IPS-18c (cell line): ENCODE measurements around the gene CES2.

Experiments
- H3K4me3 ChIP-seq: 2 replicates; pipeline ENCODE4 v1.7.0; 2013; ENCODE audit warnings: low read depth, mild to moderate bottlenecking, low read length, moderate library complexity; ENCODE audit not compliant: insufficient read depth
- H3K9me3 ChIP-seq: one replicate; pipeline ENCODE4 v1.6.1; 2013; ENCODE audit warnings: mild to moderate bottlenecking, low read length, moderate library complexity; ENCODE audit not compliant: control insufficient read depth, insufficient read depth

CES2 gene

DNA sequence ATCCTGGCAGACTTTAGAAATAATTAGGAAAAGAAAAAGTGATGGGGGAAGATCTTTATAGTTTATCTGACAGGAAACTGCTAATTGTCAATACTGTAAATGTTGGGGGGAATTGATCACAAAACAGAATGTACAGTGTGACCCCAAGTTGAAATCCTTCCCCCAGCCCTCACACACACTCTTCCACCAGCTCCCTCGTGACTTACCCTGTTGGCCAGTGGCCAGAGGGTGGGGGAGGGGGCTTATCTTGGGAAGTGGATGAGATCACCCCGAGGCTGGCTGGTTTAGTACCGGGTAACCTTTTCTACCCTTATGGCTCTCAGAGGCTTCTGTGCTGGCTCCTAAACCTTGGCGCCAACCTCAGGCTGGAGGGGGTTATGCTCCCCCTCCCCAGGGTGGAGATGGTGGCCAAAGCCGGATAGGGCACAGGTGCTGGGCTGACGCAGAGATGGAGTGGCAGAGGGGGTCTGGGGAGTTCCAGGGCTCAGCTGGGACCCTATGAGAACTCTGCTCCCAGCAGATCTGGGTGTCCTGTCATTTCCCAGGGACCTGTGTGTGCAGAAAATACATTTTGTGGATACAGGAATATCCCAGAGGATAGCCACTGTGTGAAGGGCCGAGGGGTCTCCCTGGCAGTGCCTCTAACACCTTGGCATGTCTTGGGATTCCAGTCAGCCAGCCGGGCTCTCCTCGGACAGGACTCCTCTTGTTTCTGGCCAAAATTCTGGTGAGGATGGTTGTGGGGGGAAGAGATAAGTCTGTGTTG lies 35.2 kb upstream of the CES2 start:
- H3K4me3 ChIP-seq = no peak overlapping the region
- H3K9me3 ChIP-seq = peaks cover 3% of the 10 kb centered on the region

GRCh38 chr16:66900721-66901441 lies 34.4 kb upstream of the CES2 start:
- Histone ChIP-seq H3K9me3 (peaks cover 2% of the 10 kb centered on the region), H3K4me3 (no peak overlapping the region)

GRCh38 chr16:66901626-66902025 lies 33.7 kb upstream of the CES2 start:
- Histone ChIP-seq H3K4me3 (no peak overlapping the region), H3K9me3 (no peaks in the 10 kb centered on the region)

GRCh38 chr16:66902648-66903543 lies 32.4 kb upstream of the CES2 start:
- Histone ChIP-seq H3K4me3 (no peak overlapping the region), H3K9me3 (no peaks in the 10 kb centered on the region)

GRCh38 chr16:66903544-66904427 lies 31.5 kb upstream of the CES2 start:
- Histone ChIP-seq H3K4me3 (no peak overlapping the region), H3K9me3 (no peaks in the 10 kb centered on the region)

GRCh38 chr16:66904428-66904845 lies 30.9 kb upstream of the CES2 start:
- Histone ChIP-seq H3K9me3 (no peaks in the 10 kb centered on the region), H3K4me3 (no peak overlapping the region)

- no peak overlapping the region; the same call in 1 of the 2 replicates for H3K4me3 ChIP-seq
- no peaks in the 10 kb centered on the region for H3K9me3 ChIP-seq
These were observed 30.3 kb upstream of the CES2 start for GRCh38 chr16:66904846-66905632.

- Histone ChIP-seq H3K9me3 (no peaks in the 10 kb centered on the region), H3K4me3 (no peak overlapping the region; the same call in 1 of the 2 replicates)
These were observed 29.4 kb upstream of the CES2 start for GRCh38 chr16:66905633-66906539.

DNA sequence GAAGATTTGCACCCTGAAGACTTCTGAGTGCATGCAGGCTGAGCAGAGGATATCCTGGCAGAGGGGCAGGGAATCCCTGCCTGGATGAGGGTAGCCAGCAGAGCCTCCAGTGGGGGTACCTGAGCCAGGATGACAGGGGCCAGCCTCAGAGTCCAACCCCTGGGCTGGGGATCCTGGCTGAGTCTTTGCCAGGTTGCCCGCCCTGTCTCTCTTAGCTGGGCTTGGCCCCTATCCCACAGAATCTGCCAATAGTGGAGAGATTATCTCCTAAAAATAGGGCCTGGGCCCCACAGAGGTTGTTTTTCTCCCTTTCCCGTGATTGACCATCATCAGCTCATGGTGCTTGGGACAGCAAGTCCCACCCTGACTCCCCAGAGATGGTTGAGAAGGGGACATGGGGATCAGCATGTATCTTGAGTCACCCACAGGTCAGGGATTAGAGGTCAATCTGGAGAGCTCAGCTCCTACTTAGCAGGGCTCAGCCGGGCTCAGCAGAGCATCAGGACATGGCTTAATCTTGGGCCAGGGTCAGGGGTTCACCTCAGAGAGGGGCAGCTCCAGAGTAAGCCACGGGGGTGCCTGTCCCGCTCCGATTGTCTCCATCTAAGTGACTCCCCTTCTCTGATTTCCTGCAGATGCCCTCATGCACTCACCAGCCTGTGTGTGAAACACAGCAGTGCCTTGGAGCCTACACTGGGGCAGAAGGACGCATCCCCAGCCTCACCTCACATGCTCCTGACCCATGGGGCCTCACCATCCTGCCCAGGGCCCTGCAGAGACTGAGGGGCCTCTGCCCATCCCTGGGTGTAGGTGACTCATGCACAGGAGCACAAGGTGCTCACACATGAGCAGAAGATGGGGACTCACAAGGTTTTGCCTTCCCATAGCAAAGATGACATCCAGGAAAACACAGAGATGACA lies 28.1 kb upstream of the CES2 start:
- Histone ChIP-seq H3K9me3 (no peaks in the 10 kb centered on the region), H3K4me3 (no peak overlapping the region)

DNA sequence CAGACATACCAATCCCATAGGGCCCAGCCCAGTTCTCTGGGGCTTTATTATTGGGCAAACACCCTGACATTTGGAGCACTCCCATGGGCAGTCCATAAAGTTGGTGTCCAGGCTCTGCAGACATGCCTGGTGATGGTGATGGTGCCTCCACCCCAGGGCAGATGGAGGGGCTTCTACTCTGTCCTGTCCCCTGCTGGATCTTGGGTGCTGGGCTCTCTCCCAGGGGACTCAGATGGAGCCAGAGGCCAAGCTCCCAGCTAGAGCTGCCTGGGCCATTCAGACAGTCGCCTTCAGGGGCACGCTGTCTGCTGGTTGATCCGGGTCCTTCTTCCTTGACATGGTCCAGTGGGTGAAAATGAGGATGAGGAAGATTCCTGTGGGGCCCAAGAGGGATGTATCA lies 27.2 kb upstream of the CES2 start:
- no peak overlapping the region for H3K4me3 ChIP-seq
- H3K9me3 ChIP-seq = no peaks in the 10 kb centered on the region

GRCh38 chr16:66908762-66909559 lies 26.4 kb upstream of the CES2 start:
- H3K4me3 ChIP-seq = no peak overlapping the region
- no peaks in the 10 kb centered on the region for H3K9me3 ChIP-seq

GRCh38 chr16:66910175-66910940 lies 25.0 kb upstream of the CES2 start:
- H3K4me3 ChIP-seq = no peak overlapping the region
- H3K9me3 ChIP-seq = peaks cover 2% of the 10 kb centered on the region

DNA sequence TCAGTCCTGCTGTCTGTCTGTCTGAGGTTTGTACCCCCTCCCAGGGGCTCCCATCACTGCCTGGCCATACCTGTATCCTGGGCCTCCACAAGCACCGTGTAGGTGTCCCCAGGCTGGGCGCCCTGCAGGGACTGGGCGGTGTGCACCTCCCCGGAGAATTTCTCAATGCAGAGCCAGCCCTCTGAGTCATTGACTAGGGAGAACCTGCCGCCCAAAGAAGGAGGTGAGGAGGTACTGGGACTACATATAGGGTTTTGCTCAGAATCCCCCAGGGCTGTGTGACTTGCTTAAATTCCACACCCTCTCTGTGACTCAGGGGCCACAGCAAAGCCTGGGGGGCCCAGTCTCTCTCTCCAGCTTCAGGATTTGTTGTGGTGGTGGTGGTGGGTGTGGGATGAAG lies 24.2 kb upstream of the CES2 start:
- H3K4me3 ChIP-seq = no peak overlapping the region
- peaks cover 2% of the 10 kb centered on the region for H3K9me3 ChIP-seq
